ENCODE data around the gene MEMO1.

The MEMO1 gene

DNA sequence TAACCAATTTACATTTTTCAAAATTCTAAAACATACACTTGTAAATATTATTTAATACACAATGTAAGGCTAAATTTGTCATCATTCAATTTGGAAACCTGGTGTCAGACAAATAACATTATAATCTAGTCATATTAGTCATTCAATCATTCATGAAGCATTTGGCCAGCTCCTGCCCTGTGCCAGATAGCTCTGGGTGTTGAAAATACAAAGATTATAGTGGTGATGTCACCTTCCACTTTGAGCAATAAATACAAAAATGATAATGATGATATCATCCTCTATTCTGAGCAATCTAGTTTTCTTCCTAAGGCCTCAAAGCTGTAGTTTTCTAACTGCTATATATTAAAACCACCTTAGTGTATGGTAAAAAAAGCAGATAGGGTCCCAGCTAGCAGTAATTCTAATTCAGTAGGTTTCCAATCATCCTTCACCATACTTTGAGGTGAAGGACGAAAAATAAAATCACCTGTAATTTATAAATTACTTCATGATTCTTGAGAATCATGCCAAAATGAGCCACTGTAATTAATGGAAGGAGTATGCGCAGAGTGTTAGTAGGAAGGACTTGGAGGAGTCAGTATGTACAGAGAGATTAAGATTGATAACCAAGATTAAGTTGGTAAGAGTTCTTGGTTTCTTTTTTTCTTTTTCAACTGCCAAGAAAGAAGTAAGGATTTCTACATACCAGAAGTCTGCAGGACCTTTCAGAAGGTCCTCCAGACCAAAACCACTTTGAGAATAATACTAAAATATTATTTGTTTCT, 23.2 kb downstream of the MEMO1 start:
- in situ Hi-C loops (cut with HindIII; ENCODE audit: low sequenced_read_pairs) = no loop called here
- TF ChIP-seq, protein P1, sequence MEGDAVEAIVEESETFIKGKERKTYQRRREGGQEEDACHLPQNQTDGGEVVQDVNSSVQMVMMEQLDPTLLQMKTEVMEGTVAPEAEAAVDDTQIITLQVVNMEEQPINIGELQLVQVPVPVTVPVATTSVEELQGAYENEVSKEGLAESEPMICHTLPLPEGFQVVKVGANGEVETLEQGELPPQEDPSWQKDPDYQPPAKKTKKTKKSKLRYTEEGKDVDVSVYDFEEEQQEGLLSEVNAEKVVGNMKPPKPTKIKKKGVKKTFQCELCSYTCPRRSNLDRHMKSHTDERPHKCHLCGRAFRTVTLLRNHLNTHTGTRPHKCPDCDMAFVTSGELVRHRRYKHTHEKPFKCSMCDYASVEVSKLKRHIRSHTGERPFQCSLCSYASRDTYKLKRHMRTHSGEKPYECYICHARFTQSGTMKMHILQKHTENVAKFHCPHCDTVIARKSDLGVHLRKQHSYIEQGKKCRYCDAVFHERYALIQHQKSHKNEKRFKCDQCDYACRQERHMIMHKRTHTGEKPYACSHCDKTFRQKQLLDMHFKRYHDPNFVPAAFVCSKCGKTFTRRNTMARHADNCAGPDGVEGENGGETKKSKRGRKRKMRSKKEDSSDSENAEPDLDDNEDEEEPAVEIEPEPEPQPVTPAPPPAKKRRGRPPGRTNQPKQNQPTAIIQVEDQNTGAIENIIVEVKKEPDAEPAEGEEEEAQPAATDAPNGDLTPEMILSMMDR (IDR thresholded peaks at IDR 0.05; ENCODE audit: low read depth, low read length) = no peak
- no peak overlapping the region for H3K4me3 ChIP-seq (ENCODE audit: low read depth, low read length)
- DNase-seq (ENCODE audit: low read depth, low spot score) = peak; percentile 52

DNA sequence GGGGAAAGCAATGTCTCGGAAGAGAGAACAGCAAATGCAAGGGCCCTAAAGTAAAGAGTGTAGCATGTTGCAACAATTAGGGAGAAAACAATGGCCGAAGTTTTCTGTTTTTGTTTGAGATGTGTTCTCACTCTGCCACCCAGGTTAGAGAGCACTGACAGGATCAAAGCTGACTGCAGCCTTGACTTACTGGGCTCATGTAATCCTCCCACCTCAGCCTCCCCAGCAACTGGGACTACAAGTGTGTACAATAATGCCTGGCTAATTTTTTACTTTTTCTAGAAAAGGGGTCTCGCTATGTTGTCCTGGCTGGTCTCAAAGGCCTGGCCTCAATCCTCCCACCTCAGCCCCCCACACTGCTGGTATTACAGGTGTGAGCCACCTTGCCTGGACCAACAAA, 23.9 kb downstream of the MEMO1 start:
- TF ChIP-seq, protein P1 (IDR thresholded peaks at IDR 0.05; ENCODE audit: low read depth, low read length) = no peak
- H3K4me3 ChIP-seq (ENCODE audit: low read depth, low read length) = no peak overlapping the region
- DNase-seq (ENCODE audit: low read depth, low spot score) = no peak
- in situ Hi-C loops (cut with HindIII; ENCODE audit: low sequenced_read_pairs) = no loop called here

DNA sequence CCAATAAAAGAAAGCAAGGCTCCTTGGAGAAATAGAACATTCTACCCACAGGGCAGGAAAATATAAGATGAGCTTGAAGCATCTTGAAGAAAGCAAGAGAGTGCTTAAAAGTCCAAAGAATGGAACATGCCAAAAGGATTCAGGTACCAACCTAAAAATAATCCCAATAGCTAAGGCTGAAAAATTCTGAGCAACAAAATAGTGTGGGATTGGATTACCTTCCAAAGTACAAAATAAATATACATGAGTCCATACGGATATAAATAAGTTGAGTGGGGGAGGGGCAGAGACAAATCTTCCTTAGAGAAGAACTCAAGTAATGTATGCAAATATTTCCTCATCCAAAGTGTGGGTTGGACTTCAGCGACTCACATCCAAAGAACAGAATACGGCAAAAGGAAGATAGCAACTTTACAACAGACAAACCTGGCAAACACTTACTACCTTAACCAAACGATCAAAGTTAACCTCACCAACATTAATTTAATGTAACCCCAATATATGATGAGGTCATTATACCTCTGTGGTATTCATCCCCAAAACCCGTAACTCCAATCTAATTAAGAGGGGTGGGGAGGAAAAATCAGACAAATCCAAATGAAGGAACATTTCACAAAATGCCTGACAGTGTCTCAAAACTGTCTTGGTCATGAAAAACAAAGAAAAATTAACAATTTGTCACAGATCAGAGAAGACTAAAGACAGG, 26.9 kb downstream of the MEMO1 start:
- TF ChIP-seq, protein P1 (IDR thresholded peaks at IDR 0.05; ENCODE audit: low read depth, low read length) = no peak
- no peak overlapping the region for H3K4me3 ChIP-seq (ENCODE audit: low read depth, low read length)
- in situ Hi-C loops (cut with HindIII; ENCODE audit: low sequenced_read_pairs) = no loop called here
- no peak for DNase-seq (ENCODE audit: low read depth, low spot score)

DNA sequence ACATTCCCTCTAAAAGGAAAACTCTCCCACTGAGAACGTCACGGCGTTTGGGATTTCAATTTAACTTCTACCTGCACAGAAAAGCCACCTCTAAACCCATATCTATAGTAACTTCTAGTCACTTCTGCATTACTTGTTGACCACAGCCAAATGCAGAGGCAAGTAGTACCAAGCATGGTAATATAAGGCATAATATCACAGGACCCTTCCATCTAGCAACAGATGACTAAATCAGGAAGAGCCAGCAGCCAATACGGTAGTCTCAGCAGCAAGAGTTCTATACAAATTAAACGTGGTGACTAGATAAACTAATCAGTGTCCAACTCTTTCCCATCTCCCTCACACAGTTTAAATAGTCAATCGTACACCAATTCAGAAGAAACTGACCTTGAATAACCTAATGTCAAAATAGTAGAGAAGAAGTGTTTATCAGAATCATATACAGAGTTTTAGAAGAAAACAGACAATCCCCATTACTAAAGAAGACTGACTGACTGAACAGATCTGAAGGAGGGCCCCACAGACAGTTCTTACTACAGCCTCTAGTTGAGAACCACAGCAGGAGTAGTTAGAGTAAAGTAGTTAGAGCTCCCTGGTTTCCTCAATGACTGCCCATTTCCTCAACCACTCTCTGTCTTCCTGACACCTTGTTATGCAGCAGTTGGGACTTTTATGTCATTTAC, 30.0 kb downstream of the MEMO1 start:
- in situ Hi-C loops (cut with HindIII; ENCODE audit: low sequenced_read_pairs) = no loop called here
- peak; percentile 56 for DNase-seq (ENCODE audit: low read depth, low spot score)
- no peak overlapping the region for H3K4me3 ChIP-seq (ENCODE audit: low read depth, low read length)
- TF ChIP-seq, protein P1 (IDR thresholded peaks at IDR 0.05; ENCODE audit: low read depth, low read length) = no peak

DNA sequence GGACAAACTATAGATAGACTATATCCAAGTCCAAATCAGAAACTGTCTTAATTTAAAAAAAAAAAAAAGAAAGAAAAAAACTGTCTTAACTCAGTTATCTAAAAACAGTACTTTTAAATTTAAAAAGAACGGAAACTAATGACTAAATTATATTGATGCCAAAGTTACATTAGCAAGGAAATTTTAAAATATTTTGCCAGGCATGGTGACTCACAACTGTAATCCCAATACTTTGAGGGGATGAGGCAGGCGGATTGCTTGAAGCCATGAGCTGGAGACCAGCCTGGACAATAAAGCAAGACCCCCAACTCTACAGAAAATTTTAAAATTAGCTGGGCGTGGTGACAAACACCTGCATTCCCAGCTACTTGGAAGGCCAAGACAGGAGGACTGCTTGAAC, 30.9 kb downstream of the MEMO1 start:
- in situ Hi-C loops (cut with HindIII; ENCODE audit: low sequenced_read_pairs) = no loop called here
- TF ChIP-seq, protein P1 (IDR thresholded peaks at IDR 0.05; ENCODE audit: low read depth, low read length) = no peak
- DNase-seq (ENCODE audit: low read depth, low spot score) = no peak
- H3K4me3 ChIP-seq (ENCODE audit: low read depth, low read length) = no peak overlapping the region

DNA sequence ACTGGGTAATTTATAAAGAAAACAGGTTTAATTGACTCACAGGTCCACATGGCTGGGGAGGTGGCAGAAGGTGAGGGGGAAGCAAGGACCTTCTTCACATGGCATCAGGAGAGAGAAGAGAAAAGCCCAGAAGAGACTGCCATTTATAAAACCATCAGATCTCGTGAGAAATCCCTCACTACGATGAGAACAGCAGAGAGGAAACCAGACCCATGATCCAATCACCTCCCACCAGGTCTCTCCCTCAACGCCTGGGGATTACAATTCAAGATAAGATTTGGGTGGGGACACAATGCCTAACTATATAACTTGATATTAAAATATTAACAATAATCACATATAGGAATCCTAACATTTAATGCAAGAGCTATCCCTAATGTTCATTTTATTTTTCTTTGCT, 31.8 kb downstream of the MEMO1 start:
- DNase-seq (ENCODE audit: low read depth, low spot score) = no peak
- TF ChIP-seq, protein P1 (IDR thresholded peaks at IDR 0.05; ENCODE audit: low read depth, low read length) = no peak
- in situ Hi-C loops (cut with HindIII; ENCODE audit: low sequenced_read_pairs) = no loop called here
- H3K4me3 ChIP-seq (ENCODE audit: low read depth, low read length) = no peak overlapping the region
